ENCODE measurements around the gene AGAP1. TPM values are rescaled to one million over a fixed set of nuclear protein-coding genes. Genes with fewer than 3 reads are reported as not detected.

AGAP1 gene
- total RNA-seq, 1 donor: 10.8 TPM

DNA sequence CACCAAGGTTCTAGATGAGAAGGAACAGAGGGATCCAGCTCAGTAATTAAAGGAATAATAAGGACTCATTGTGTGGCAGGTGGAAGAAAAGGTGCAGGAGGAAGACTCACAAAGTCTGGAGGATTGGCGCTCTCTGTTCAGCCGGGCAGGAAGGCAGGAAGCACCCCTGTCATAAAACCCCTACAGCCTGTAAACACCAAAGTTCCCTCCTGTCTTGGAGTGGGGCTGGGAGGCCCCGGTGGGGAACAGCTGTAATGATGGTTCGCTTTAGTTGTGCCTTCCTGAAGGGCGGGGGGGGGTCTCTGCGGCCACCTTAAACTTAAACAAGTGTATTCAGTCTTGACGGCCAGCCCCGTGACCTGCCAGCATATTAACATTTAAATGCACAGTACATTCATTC, 590.1 kb downstream of the AGAP1 start:
- no peak for TF ChIP-seq CTCF (IDR thresholded peaks at IDR 0.05; ENCODE audit: insufficient read depth, low read depth, low read length)
- H3K4me3 ChIP-seq (ENCODE audit: low read depth, low read length): no peak overlapping the region
- no peak for DNase-seq (ENCODE audit: low read depth)

DNA sequence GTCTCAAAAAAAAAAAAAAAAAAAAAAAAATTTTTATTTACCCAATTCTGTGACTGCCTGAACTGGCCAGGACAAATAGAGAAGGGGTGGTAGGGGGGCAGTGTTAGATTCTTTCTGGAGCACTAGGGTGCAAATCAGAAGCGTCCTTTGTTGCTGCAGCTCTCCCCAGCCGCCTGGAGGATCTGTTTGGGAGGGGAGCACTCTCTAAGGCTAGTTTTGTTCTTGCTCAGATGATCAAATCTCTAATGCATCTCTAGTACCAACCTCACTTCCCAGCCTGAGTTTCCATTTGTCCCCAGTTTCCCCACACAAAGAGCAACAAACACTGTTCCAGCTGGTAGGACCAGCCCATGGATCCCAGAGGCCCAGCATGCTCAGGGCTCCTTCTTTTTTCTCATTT, 591.4 kb downstream of the AGAP1 start:
- no peak overlapping the region for H3K4me3 ChIP-seq (ENCODE audit: low read depth, low read length)
- no peak for DNase-seq (ENCODE audit: low read depth)
- no peak for TF ChIP-seq CTCF (IDR thresholded peaks at IDR 0.05; ENCODE audit: insufficient read depth, low read depth, low read length)

DNA sequence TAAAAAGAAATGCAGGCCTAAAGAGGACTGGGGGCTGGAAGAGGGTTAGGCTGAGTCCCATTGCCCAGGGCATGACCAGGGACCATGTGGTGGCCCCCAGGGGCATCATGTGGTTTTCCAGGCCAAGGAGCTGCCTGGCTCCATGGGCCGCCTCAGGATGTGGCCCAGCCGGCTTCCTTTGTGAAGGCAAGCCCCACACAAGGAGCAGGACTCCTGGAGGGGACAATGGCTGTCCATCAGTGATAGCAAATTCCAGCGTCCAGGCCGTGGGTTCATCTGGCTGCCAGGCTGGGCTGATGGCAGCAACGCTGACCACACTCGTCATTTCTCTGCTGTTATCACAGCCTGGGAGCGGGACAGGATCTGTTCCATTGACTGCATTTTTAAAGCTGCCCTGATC, 591.8 kb downstream of the AGAP1 start:
- H3K4me3 ChIP-seq (ENCODE audit: low read depth, low read length): no peak overlapping the region
- DNase-seq (ENCODE audit: low read depth): no peak
- no peak for TF ChIP-seq CTCF (IDR thresholded peaks at IDR 0.05; ENCODE audit: insufficient read depth, low read depth, low read length)

DNA sequence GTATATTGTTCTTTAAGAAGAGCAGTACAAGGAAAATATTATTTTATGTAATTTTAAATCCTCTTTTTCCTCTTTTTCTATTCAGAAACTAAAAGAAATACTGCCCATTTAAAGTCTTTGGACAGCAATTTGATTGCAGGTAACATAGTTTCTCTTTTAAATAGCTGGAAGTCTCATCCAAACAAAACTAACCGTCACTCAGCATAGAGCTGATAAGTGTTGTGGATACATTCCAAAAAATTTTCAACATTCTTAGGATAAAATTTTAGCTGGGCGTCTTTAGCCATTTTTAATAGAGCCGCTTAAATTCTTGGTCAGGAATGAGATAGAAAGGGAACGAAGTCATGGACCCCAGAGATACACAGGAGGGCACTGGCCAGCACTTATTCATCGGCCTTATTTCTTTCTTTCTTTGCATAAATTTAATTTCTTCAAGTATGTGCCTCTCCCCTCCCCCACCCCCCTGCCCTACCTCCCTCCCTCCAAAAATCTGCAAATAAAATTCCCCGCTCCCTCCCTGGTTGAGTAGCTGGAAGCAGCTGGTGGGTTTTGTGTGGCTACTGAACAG, 592.6 kb downstream of the AGAP1 start:
- no peak for DNase-seq (ENCODE audit: low read depth)
- no peak for TF ChIP-seq CTCF (IDR thresholded peaks at IDR 0.05; ENCODE audit: insufficient read depth, low read depth, low read length)
- no peak overlapping the region for H3K4me3 ChIP-seq (ENCODE audit: low read depth, low read length)

- no peak for DNase-seq (ENCODE audit: low read depth)
- no peak overlapping the region for H3K4me3 ChIP-seq (ENCODE audit: low read depth, low read length)
- no peak for TF ChIP-seq CTCF (IDR thresholded peaks at IDR 0.05; ENCODE audit: insufficient read depth, low read depth, low read length)
These were observed 593.2 kb downstream of the AGAP1 start for GRCh38 chr2:236086971-236087465.

DNA sequence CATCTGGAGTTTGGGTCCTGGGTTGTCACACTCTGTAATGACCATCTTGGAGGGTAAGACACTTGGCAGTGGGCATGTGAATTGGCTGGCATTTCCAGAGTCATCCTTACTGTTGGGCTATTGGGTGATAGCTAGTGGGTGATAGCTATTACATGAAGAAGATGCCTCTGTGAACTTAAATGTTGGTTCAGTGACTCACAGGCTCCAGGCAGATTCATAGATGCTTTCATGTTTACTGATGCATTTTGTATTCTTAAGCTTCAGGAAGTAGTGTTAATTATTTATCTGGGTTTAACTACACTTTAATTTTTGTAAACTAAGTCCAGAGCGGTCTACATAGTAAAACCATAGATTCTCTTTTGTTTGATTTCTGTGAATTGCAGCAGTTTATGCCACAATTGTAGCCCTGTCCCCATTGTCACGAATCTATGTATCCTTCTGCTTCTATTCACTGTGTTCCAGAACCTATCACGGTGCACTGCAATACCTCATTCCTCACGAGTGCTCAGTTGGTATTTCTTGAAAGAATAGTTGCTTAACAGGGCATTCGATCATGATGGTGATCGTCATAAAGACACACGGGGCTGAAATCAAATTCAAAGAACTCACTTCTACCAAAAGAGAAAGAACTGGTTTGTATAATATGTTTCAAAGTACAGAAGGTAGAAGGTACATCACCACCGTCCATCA, 594.7 kb downstream of the AGAP1 start:
- no peak for TF ChIP-seq CTCF (IDR thresholded peaks at IDR 0.05; ENCODE audit: insufficient read depth, low read depth, low read length)
- no peak overlapping the region for H3K4me3 ChIP-seq (ENCODE audit: low read depth, low read length)
- no peak for DNase-seq (ENCODE audit: low read depth)

Data from fibroblast of villous mesenchyme (primary cell).